CD4-positive, CD25-positive, alpha-beta regulatory T cell (primary cell): Measurements from ENCODE around the gene PRKX. TPM values are rescaled to one million over a fixed set of nuclear protein-coding genes. Genes with fewer than 3 reads are reported as not detected.
A peak's percentile ranks its signal among the peaks of the same experiment; 100 is the strongest.
"Not testable (repeated sequence)": the region's sequence is repeated elsewhere in the genome, so short reads cannot be mapped to it uniquely, and the experiment has no call there.

ENCODE experiments used
- ATAC-seq, 2 donors: fragments of 150-1000 bp; cut with Tn5 transposase; one replicate each; pipeline ENCODE4 v1.10.0; 2021; ENCODE audit warnings: low read depth in 2 of 2, moderate number of reproducible peaks in 2 of 2, moderate library complexity in 1 of 2
- DNase-seq, 3 donors: peaks; one replicate each; pipeline versions ENCODE4 v3.0.0 to v3.0.0-alpha.2; 2012 to 2022; ENCODE audit warnings: mixed read lengths in 1 of 3
- H3K27ac ChIP-seq: one replicate; pipeline ENCODE4 v1.7.0; 2013; ENCODE audit warnings: mild to moderate bottlenecking, low read length; ENCODE audit not compliant: insufficient read depth, poor library complexity, severe bottlenecking
- H3K27me3 ChIP-seq: one replicate; pipeline ENCODE4 v1.7.0; 2013; ENCODE audit warnings: low read length; ENCODE audit not compliant: control insufficient read depth, insufficient read depth
- H3K36me3 ChIP-seq: one replicate; pipeline ENCODE4 v1.7.0; 2013; ENCODE audit warnings: mild to moderate bottlenecking, low read length, moderate library complexity; ENCODE audit not compliant: control insufficient read depth, insufficient read depth
- H3K4me1 ChIP-seq: 2 replicates; pipeline ENCODE4 v1.7.0; 2013; ENCODE audit warnings: mild to moderate bottlenecking, low read length; ENCODE audit not compliant: insufficient read depth, control insufficient read depth, poor library complexity, severe bottlenecking
- H3K4me3 ChIP-seq: one replicate; pipeline ENCODE4 v1.7.0; 2013; ENCODE audit warnings: low read depth, mild to moderate bottlenecking, low read length, moderate library complexity
- H3K9me3 ChIP-seq, 2 experiments: 1 replicate in 1 of 2; 2 replicates in 1 of 2; pipeline ENCODE4 v1.7.0; 2013; ENCODE audit warnings: low read length in 2 of 2, mild to moderate bottlenecking in 1 of 2, moderate library complexity in 1 of 2; ENCODE audit not compliant: control insufficient read depth in 2 of 2
- H3K27ac Mint-ChIP-seq, 3 donors: one replicate each; pipeline ENCODE4 v1.8.0; 2020 to 2022; ENCODE audit warnings: mild to moderate bottlenecking in 3 of 3, mixed read lengths in 3 of 3, moderate library complexity in 2 of 3
- H3K27me3 Mint-ChIP-seq: one replicate; pipeline ENCODE4 v1.8.0; 2022; ENCODE audit warnings: mild to moderate bottlenecking, mixed read lengths
- H3K36me3 Mint-ChIP-seq: one replicate; pipeline ENCODE4 v1.8.0; 2020; ENCODE audit warnings: mixed read lengths
- H3K4me1 Mint-ChIP-seq, 4 donors: one replicate each; pipeline ENCODE4 v1.8.0; 2020 to 2022; ENCODE audit warnings: mixed read lengths in 4 of 4, mild to moderate bottlenecking in 1 of 4
- H3K4me3 Mint-ChIP-seq, 4 donors: one replicate each; pipeline ENCODE4 v1.8.0; 2020 to 2022; ENCODE audit warnings: mild to moderate bottlenecking in 4 of 4, mixed read lengths in 4 of 4, moderate library complexity in 3 of 4
- H3K9me3 Mint-ChIP-seq, 7 donors: one replicate each; pipeline ENCODE4 v1.8.0; 2020 to 2022; ENCODE audit warnings: mixed read lengths in 7 of 7, mild to moderate bottlenecking in 3 of 7, moderate library complexity in 2 of 7
- polyA plus RNA-seq, 4 donors: library from polyadenylated mRNA; unstranded; fragments of 300-500 nt; fragmentation: Illumina TruSeq; gene quantifications; one replicate each; pipeline ENCODE4 v1.2.3, GENCODE V29; 2021
- total RNA-seq: library from RNA; stranded (reverse); gene quantifications from one replicate; pipeline ENCODE4 v1.2.3, GENCODE V29; 2022

PRKX gene
- 103 TPM for total RNA-seq
- 10 to 100 TPM; 47.5 to 60.1 (median 55.9) TPM for polyA plus RNA-seq

GRCh38 chrX:3713225-3713936, at the start of gene PRKX:
Gene PRKX (minus strand): TSS chrX:3713649. CDS start chrX:3713253, 396 bp downstream.
- Histone ChIP-seq H3K27me3 (no peaks in the 10 kb centered on the region), H3K4me1 (peaks cover 19% of the 10 kb centered on the region), H3K27ac (peak within 1 kb of the TSS; percentile 43), H3K36me3 (no peaks in the 10 kb centered on the region), H3K9me3 (no peaks in the 10 kb centered on the region), H3K4me3 (peak within 1 kb of the TSS; percentile 82)
- Mint-ChIP-seq H3K36me3 (no peaks in the 10 kb centered on the region), H3K27ac (peak within 1 kb of the TSS; percentile 32 to 96 (median 92)), H3K9me3 (no peaks in the 10 kb centered on the region), H3K27me3 (no peaks in the 10 kb centered on the region), H3K4me1 (peaks cover 0 to 45% (median 0%) of the 10 kb centered on the region in 4 donors), H3K4me3 (peak within 1 kb of the TSS; percentile 96 to 99 (median 96))
- ATAC-seq (peak; percentile 89 to 91), DNase-seq (peak; percentile 64 to 84 (median 84))

GRCh38 chrX:3763111-3763510, 49.7 kb upstream of the PRKX start:
- Histone ChIP-seq H3K4me1 (no peaks in the 10 kb centered on the region), H3K27ac (no peak overlapping the region), H3K36me3 (no peaks in the 10 kb centered on the region), H3K9me3 (no peaks in the 10 kb centered on the region), H3K4me3 (no peak overlapping the region), H3K27me3 (no peaks in the 10 kb centered on the region)
- H3K4me1 Mint-ChIP-seq: no peaks in the 10 kb centered on the region
- no peaks in the 10 kb centered on the region for H3K27me3 Mint-ChIP-seq
- no peak overlapping the region for H3K4me3 Mint-ChIP-seq
- DNase-seq (no peak), ATAC-seq (no peak)
- no peak overlapping the region for H3K27ac Mint-ChIP-seq
- peaks cover 0 to 5% (median 4%) of the 10 kb centered on the region in 7 donors for H3K9me3 Mint-ChIP-seq
- H3K36me3 Mint-ChIP-seq: no peaks in the 10 kb centered on the region

- H3K9me3 Mint-ChIP-seq: no peaks in the 10 kb centered on the region
- no peaks in the 10 kb centered on the region for H3K4me1 Mint-ChIP-seq
- H3K36me3 ChIP-seq: no peaks in the 10 kb centered on the region
- H3K27me3 Mint-ChIP-seq: no peaks in the 10 kb centered on the region
- no peaks in the 10 kb centered on the region for H3K4me1 ChIP-seq
- DNase-seq: no peak
- no peaks in the 10 kb centered on the region for H3K36me3 Mint-ChIP-seq
- no peaks in the 10 kb centered on the region for H3K27me3 ChIP-seq
- no peak for ATAC-seq
- H3K9me3 ChIP-seq: no peaks in the 10 kb centered on the region
- H3K27ac Mint-ChIP-seq: no peak overlapping the region
- H3K27ac ChIP-seq: no peak overlapping the region
- no peak overlapping the region for H3K4me3 Mint-ChIP-seq
- H3K4me3 ChIP-seq: no peak overlapping the region
Observed at GRCh38 chrX:3757510-3758025, 44.1 kb upstream of the PRKX start.

GRCh38 chrX:3748052-3748559, 34.7 kb upstream of the PRKX start:
- Mint-ChIP-seq H3K9me3 (peaks cover 0 to 1% (median 0%) of the 10 kb centered on the region in 7 donors), H3K4me1 (peaks cover 0 to 23% (median 8%) of the 10 kb centered on the region in 4 donors), H3K27me3 (no peaks in the 10 kb centered on the region), H3K36me3 (no peaks in the 10 kb centered on the region), H3K27ac (no peak overlapping the region), H3K4me3 (no peak overlapping the region)
- Histone ChIP-seq H3K4me3 (no peak overlapping the region), H3K27ac (no peak overlapping the region), H3K4me1 (peaks cover 12% of the 10 kb centered on the region), H3K27me3 (no peaks in the 10 kb centered on the region), H3K9me3 (no peaks in the 10 kb centered on the region), H3K36me3 (no peaks in the 10 kb centered on the region)
- DNase-seq: no peak
- ATAC-seq: no peak

GRCh38 chrX:3743801-3744439, 30.5 kb upstream of the PRKX start:
- peaks cover 0 to 5% of the 10 kb centered on the region in 2 experiments for H3K9me3 ChIP-seq
- no peaks in the 10 kb centered on the region for H3K36me3 ChIP-seq
- H3K36me3 Mint-ChIP-seq: no peaks in the 10 kb centered on the region
- DNase-seq (peak in 2 of 3 donors; percentile 79 to 85), ATAC-seq (peak; percentile 83)
- H3K27ac ChIP-seq: peak overlapping the region; percentile 33
- H3K27me3 ChIP-seq: no peaks in the 10 kb centered on the region
- peaks cover 0 to 2% (median 0%) of the 10 kb centered on the region in 7 donors for H3K9me3 Mint-ChIP-seq
- no peaks in the 10 kb centered on the region for H3K27me3 Mint-ChIP-seq
- H3K4me3 ChIP-seq: peak overlapping the region; percentile 32
- H3K27ac Mint-ChIP-seq: peak overlapping the region; percentile 21 to 68 (median 66)
- H3K4me1 Mint-ChIP-seq: peaks cover 0 to 30% (median 8%) of the 10 kb centered on the region in 4 donors
- peak overlapping the region in 3 of 4 donors; percentile 41 to 58 (median 44) for H3K4me3 Mint-ChIP-seq
- peaks cover 12% of the 10 kb centered on the region for H3K4me1 ChIP-seq

GRCh38 chrX:3740946-3741345, 27.5 kb upstream of the PRKX start:
- not testable (repeated sequence) for H3K27ac Mint-ChIP-seq, H3K4me3 Mint-ChIP-seq, H3K36me3 Mint-ChIP-seq, H3K27me3 ChIP-seq, H3K9me3 ChIP-seq, ATAC-seq, H3K4me3 ChIP-seq, H3K27me3 Mint-ChIP-seq, H3K27ac ChIP-seq, H3K36me3 ChIP-seq, H3K9me3 Mint-ChIP-seq, DNase-seq
- peaks cover 0 to 18% (median 6%) of the 10 kb centered on the region in 4 donors for H3K4me1 Mint-ChIP-seq
- H3K4me1 ChIP-seq: peaks cover 12% of the 10 kb centered on the region

GRCh38 chrX:3738509-3738908, 25.1 kb upstream of the PRKX start:
- Mint-ChIP-seq H3K4me1 (peaks cover 0 to 8% (median under 1%) of the 10 kb centered on the region in 4 donors), H3K27ac (no peak overlapping the region), H3K36me3 (no peaks in the 10 kb centered on the region), H3K4me3 (no peak overlapping the region), H3K27me3 (no peaks in the 10 kb centered on the region), H3K9me3 (peaks cover 0 to 2% (median 0%) of the 10 kb centered on the region in 7 donors)
- Histone ChIP-seq H3K9me3 (peaks cover 0 to 5% of the 10 kb centered on the region in 2 experiments), H3K27me3 (no peaks in the 10 kb centered on the region), H3K36me3 (no peaks in the 10 kb centered on the region), H3K4me3 (no peak overlapping the region), H3K4me1 (peaks cover 2% of the 10 kb centered on the region), H3K27ac (no peak overlapping the region)
- ATAC-seq: no peak
- DNase-seq: no peak
